ENCODE measurements around the gene BNC2. TPM values are rescaled to one million over a fixed set of nuclear protein-coding genes. Genes with fewer than 3 reads are reported as not detected.

Gene BNC2
- total RNA-seq, 1 experiment from 2014 or later: 5.7 TPM

GRCh38 chr9:16782490-16782889 lies 88.0 kb downstream of the BNC2 start:
- Histone ChIP-seq H3K4me3 (ENCODE audit: low read depth in 2 of 2, low read length in 2 of 2) (no peak overlapping the region), H3K4me1 (ENCODE audit: control insufficient read depth, insufficient read depth, low read length) (no peaks in the 10 kb centered on the region), H3K27me3 (ENCODE audit: control insufficient read depth, insufficient read depth, low read length) (no peaks in the 10 kb centered on the region), H3K9me3 (ENCODE audit: control insufficient read depth, insufficient read depth, low read depth, low read length) (no peaks in the 10 kb centered on the region), H3K36me3 (ENCODE audit: control insufficient read depth, insufficient read depth, low read length) (no peaks in the 10 kb centered on the region), H3K27ac (ENCODE audit: low read length) (no peak overlapping the region)
- CTCF ChIA-PET: no interaction called here
- POLR2A ChIA-PET: no interaction called here
- TF ChIP-seq POLR2AphosphoS5 (IDR thresholded peaks at IDR 0.05; ENCODE audit: low read depth, low read length): no peak
- TF ChIP-seq TCF7L2 (IDR thresholded peaks at IDR 0.05; ENCODE audit: low read depth, low read length): no peak
- TF ChIP-seq CTCF (IDR thresholded peaks at IDR 0.05): no peak
- DNase-seq (ENCODE audit: low read depth, low spot score): no peak
- in situ Hi-C loops (cut with HindIII; ENCODE audit: low pct_unique_long_range_greater_than_20kb, low sequenced_read_pairs): no loop called here
- ATAC-seq: no peak
- intact Hi-C loops (cut with micrococcal nuclease; ENCODE audit: unreplicated experiment): no loop called here
- BruUV-seq (replicated peaks): no TSS peak

- H3K27ac ChIP-seq (ENCODE audit: low read length): no peak overlapping the region
- no peak for ATAC-seq
- no peaks in the 10 kb centered on the region for H3K9me3 ChIP-seq (ENCODE audit: control insufficient read depth, insufficient read depth, low read depth, low read length)
- intact Hi-C loops (cut with micrococcal nuclease; ENCODE audit: unreplicated experiment) (no loop called here), in situ Hi-C loops (cut with HindIII; ENCODE audit: low pct_unique_long_range_greater_than_20kb, low sequenced_read_pairs) (no loop called here)
- no peaks in the 10 kb centered on the region for H3K4me1 ChIP-seq (ENCODE audit: control insufficient read depth, insufficient read depth, low read length)
- POLR2A ChIA-PET: no interaction called here
- H3K36me3 ChIP-seq (ENCODE audit: control insufficient read depth, insufficient read depth, low read length): no peaks in the 10 kb centered on the region
- CTCF ChIA-PET: no interaction called here
- no peaks in the 10 kb centered on the region for H3K27me3 ChIP-seq (ENCODE audit: control insufficient read depth, insufficient read depth, low read length)
- no peak for DNase-seq (ENCODE audit: low read depth, low spot score)
- no TSS peak for BruUV-seq (replicated peaks)
- no peak overlapping the region for H3K4me3 ChIP-seq (ENCODE audit: low read depth in 2 of 2, low read length in 2 of 2)
- TF ChIP-seq POLR2AphosphoS5 (IDR thresholded peaks at IDR 0.05; ENCODE audit: low read depth, low read length): no peak
- TF ChIP-seq TCF7L2 (IDR thresholded peaks at IDR 0.05; ENCODE audit: low read depth, low read length): no peak
- TF ChIP-seq SIN3A (IDR thresholded peaks at IDR 0.05; ENCODE audit: borderline replicate concordance, insufficient read depth, low read depth, low read length): no peak
- no peak for TF ChIP-seq CTCF (IDR thresholded peaks at IDR 0.05)
- no peak for TF ChIP-seq REST (IDR thresholded peaks at IDR 0.05; ENCODE audit: insufficient read depth in 1 of 2, low read depth in 2 of 2, low read length in 1 of 2)
These were observed 95.1 kb downstream of the BNC2 start for GRCh38 chr9:16775330-16775729.

GRCh38 chr9:16773617-16774016 lies 96.9 kb downstream of the BNC2 start:
- TF ChIP-seq SIN3A (IDR thresholded peaks at IDR 0.05; ENCODE audit: borderline replicate concordance, insufficient read depth, low read depth, low read length) (no peak), REST (IDR thresholded peaks at IDR 0.05; ENCODE audit: insufficient read depth in 1 of 2, low read depth in 2 of 2, low read length in 1 of 2) (no peak), TCF7L2 (IDR thresholded peaks at IDR 0.05; ENCODE audit: low read depth, low read length) (no peak), POLR2AphosphoS5 (IDR thresholded peaks at IDR 0.05; ENCODE audit: low read depth, low read length) (no peak), CTCF (IDR thresholded peaks at IDR 0.05) (no peak)
- ChIA-PET POLR2A (no interaction called here), CTCF (no interaction called here)
- Histone ChIP-seq H3K4me3 (ENCODE audit: low read depth in 2 of 2, low read length in 2 of 2) (no peak overlapping the region), H3K27ac (ENCODE audit: low read length) (no peak overlapping the region), H3K4me1 (ENCODE audit: control insufficient read depth, insufficient read depth, low read length) (no peaks in the 10 kb centered on the region), H3K27me3 (ENCODE audit: control insufficient read depth, insufficient read depth, low read length) (no peaks in the 10 kb centered on the region), H3K9me3 (ENCODE audit: control insufficient read depth, insufficient read depth, low read depth, low read length) (no peaks in the 10 kb centered on the region), H3K36me3 (ENCODE audit: control insufficient read depth, insufficient read depth, low read length) (no peaks in the 10 kb centered on the region)
- intact Hi-C loops (cut with micrococcal nuclease; ENCODE audit: unreplicated experiment) (no loop called here), in situ Hi-C loops (cut with HindIII; ENCODE audit: low pct_unique_long_range_greater_than_20kb, low sequenced_read_pairs) (no loop called here)
- DNase-seq (ENCODE audit: low read depth, low spot score): no peak
- no peak for ATAC-seq
- no TSS peak for BruUV-seq (replicated peaks)

All from Panc1 (cell line).